WTC11 (cell line): ENCODE results near the gene HFM1. TPM values are rescaled to one million over a fixed set of nuclear protein-coding genes. Genes with fewer than 3 reads are reported as not detected.
"Not testable (repeated sequence)": the region's sequence is repeated elsewhere in the genome, so short reads cannot be mapped to it uniquely, and the experiment has no call there.

Source experiments
- ATAC-seq: fragments of 200-7000 bp; cut with Tn5 transposase; 2 replicates; pipeline ENCODE4 v1.10.0; 2021; ENCODE audit warnings: mild to moderate bottlenecking, moderate library complexity
- CTCF ChIA-PET: fragments of 300-600 bp; sonication (Branson Sonifier 250); formaldehyde crosslinking; loops from one replicate; lab custom pipeline; 2021; ENCODE audit warnings: antibody characterized with exemption; lab: Charles Lee
- POLR2A ChIA-PET: fragments of 350-600 bp; sonication (Branson Sonifier 250); formaldehyde crosslinking; loops from one replicate; lab custom pipeline; 2021; ENCODE audit warnings: antibody characterized with exemption; lab: Charles Lee
- DNase-seq: peaks from one replicate; pipeline ENCODE4 v3.0.0; 2021; ENCODE audit warnings: low spot score
- H3K27ac Mint-ChIP-seq: 2 replicates; pipeline ENCODE4 v1.8.0; 2021; ENCODE audit warnings: mixed read lengths
- H3K27me3 Mint-ChIP-seq: 2 replicates; pipeline ENCODE4 v1.8.0; 2021; ENCODE audit warnings: low read depth, mild to moderate bottlenecking, moderate library complexity, mixed read lengths
- H3K36me3 Mint-ChIP-seq: 2 replicates; pipeline ENCODE4 v1.8.0; 2021; ENCODE audit warnings: mixed read lengths
- H3K4me1 Mint-ChIP-seq: 2 replicates; pipeline ENCODE4 v1.8.0; 2022; ENCODE audit warnings: mixed read lengths
- H3K4me3 Mint-ChIP-seq: 2 replicates; pipeline ENCODE4 v1.8.0; 2021; ENCODE audit warnings: mild to moderate bottlenecking, moderate library complexity, mixed read lengths
- H3K9me3 Mint-ChIP-seq: 2 replicates; pipeline ENCODE4 v1.8.0; 2021; ENCODE audit warnings: mixed read lengths
- AFF4 ChIP-seq: sonication (generic); formaldehyde crosslinking; IDR thresholded peaks from 2 replicates; pipeline ENCODE4 v1.8.1; 2023; ENCODE audit warnings: mild to moderate bottlenecking, missing genetic modification reagents, borderline replicate concordance
- CDX4 ChIP-seq: fragments of 250-450 bp; sonication (Bioruptor Pico); IDR thresholded peaks from 2 replicates; pipeline ENCODE4 v1.9.0; 2021; ENCODE audit warnings: moderate library complexity, mild to moderate bottlenecking, inconsistent platforms, borderline replicate concordance
- ELF4 ChIP-seq: sonication (generic); formaldehyde crosslinking; IDR thresholded peaks from 2 replicates; pipeline ENCODE4 v1.8.1; 2022; ENCODE audit warnings: low read depth, mild to moderate bottlenecking, moderate library complexity, missing genetic modification reagents
- ETV6 ChIP-seq: sonication (generic); formaldehyde crosslinking; IDR thresholded peaks from 2 replicates; pipeline ENCODE4 v1.8.1; 2022; ENCODE audit warnings: mild to moderate bottlenecking, missing genetic modification reagents
- GABPB1 ChIP-seq: sonication (generic); formaldehyde crosslinking; IDR thresholded peaks from 2 replicates; pipeline ENCODE4 v1.8.1; 2023; ENCODE audit warnings: mild to moderate bottlenecking, missing genetic modification reagents
- IRF2 ChIP-seq: sonication (generic); formaldehyde crosslinking; IDR thresholded peaks from 2 replicates; pipeline ENCODE4 v1.8.0; 2022; ENCODE audit warnings: low read depth, missing genetic modification reagents, borderline replicate concordance
- JUN ChIP-seq: sonication (generic); formaldehyde crosslinking; IDR thresholded peaks from 2 replicates; pipeline ENCODE4 v1.8.0; 2023; ENCODE audit warnings: mild to moderate bottlenecking, missing genetic modification reagents
- MLX ChIP-seq: sonication (generic); formaldehyde crosslinking; IDR thresholded peaks from 2 replicates; pipeline ENCODE4 v1.8.1; 2023; ENCODE audit warnings: mild to moderate bottlenecking, missing genetic modification reagents, moderate library complexity
- ZNF219 ChIP-seq: sonication (generic); formaldehyde crosslinking; IDR thresholded peaks from 2 replicates; pipeline ENCODE4 v1.8.0; 2023; ENCODE audit warnings: missing genetic modification reagents, mild to moderate bottlenecking, borderline replicate concordance
- ZNF317 ChIP-seq: sonication (generic); formaldehyde crosslinking; IDR thresholded peaks from 2 replicates; pipeline ENCODE4 v1.8.1; 2023; ENCODE audit warnings: low read depth, mild to moderate bottlenecking, moderate library complexity, missing genetic modification reagents, borderline replicate concordance
- ZSCAN18 ChIP-seq: fragments of 250-450 bp; sonication (Bioruptor Pico); IDR thresholded peaks from 2 replicates; pipeline ENCODE4 v2.1.2; 2022; ENCODE audit warnings: mild to moderate bottlenecking, moderate library complexity
- total RNA-seq: library from RNA; stranded (reverse); gene quantifications from 3 replicates; pipeline ENCODE4 v1.2.3, GENCODE V29; 2021

HFM1 gene
- total RNA-seq, 1 experiment from 2014 or later: 1.7 TPM

GRCh38 chr1:91454136-91454535 lies 49.5 kb upstream of the HFM1 start:
- DNase-seq: no peak
- Mint-ChIP-seq H3K36me3 (no peaks in the 10 kb centered on the region), H3K4me1 (no peaks in the 10 kb centered on the region)
- CTCF ChIA-PET: no interaction called here
- TF ChIP-seq GABPB1 (CRISPR knock-in tag) (no peak), ELF4 (CRISPR knock-in tag) (no peak)
- TF ChIP-seq, all 79 proteins: peak for 0
- H3K27me3 Mint-ChIP-seq: no peaks in the 10 kb centered on the region
- POLR2A ChIA-PET: no interaction called here
- no peak overlapping the region for H3K4me3 Mint-ChIP-seq
- no peaks in the 10 kb centered on the region for H3K9me3 Mint-ChIP-seq
- H3K27ac Mint-ChIP-seq: no peak overlapping the region
- no peak for ATAC-seq

GRCh38 chr1:91450260-91450659 lies 45.6 kb upstream of the HFM1 start:
- Mint-ChIP-seq H3K4me1 (no peaks in the 10 kb centered on the region), H3K36me3 (0 out of 2 replicates have a peak, but pooled peaks cover 3% of the 10 kb centered on the region)
- no peak for ATAC-seq
- no peak for DNase-seq
- ChIA-PET CTCF (no interaction called here), POLR2A (no interaction called here)
- no peak for TF ChIP-seq CDX4 (CRISPR knock-in tag)
- TF ChIP-seq ZNF219 (CRISPR knock-in tag): no peak
- TF ChIP-seq, all 79 proteins: peak for 0
- Mint-ChIP-seq H3K9me3 (peaks cover 10% of the 10 kb centered on the region), H3K27ac (no peak overlapping the region), H3K4me3 (no peak overlapping the region), H3K27me3 (no peaks in the 10 kb centered on the region)

GRCh38 chr1:91447782-91448181 lies 43.1 kb upstream of the HFM1 start:
- CTCF ChIA-PET, H3K27ac Mint-ChIP-seq, POLR2A ChIA-PET, H3K4me3 Mint-ChIP-seq, H3K36me3 Mint-ChIP-seq, H3K27me3 Mint-ChIP-seq, ATAC-seq, DNase-seq, H3K4me1 Mint-ChIP-seq: not testable (repeated sequence)
- peaks cover 17% of the 10 kb centered on the region for H3K9me3 Mint-ChIP-seq

- H3K36me3 Mint-ChIP-seq, CTCF ChIA-PET, POLR2A ChIA-PET, H3K27me3 Mint-ChIP-seq, H3K4me1 Mint-ChIP-seq, DNase-seq, H3K27ac Mint-ChIP-seq, ATAC-seq, H3K4me3 Mint-ChIP-seq: not testable (repeated sequence)
- H3K9me3 Mint-ChIP-seq: peaks cover 18% of the 10 kb centered on the region
Measured at GRCh38 chr1:91441980-91442379, 37.3 kb upstream of the HFM1 start.

GRCh38 chr1:91440847-91441246 lies 36.2 kb upstream of the HFM1 start:
- peaks cover 5% of the 10 kb centered on the region; the same call in 1 of the 2 replicates for H3K36me3 Mint-ChIP-seq

More at GRCh38 chr1:91440847-91441246, 36.2 kb upstream of the HFM1 start:
- Mint-ChIP-seq H3K27me3 (no peaks in the 10 kb centered on the region), H3K4me1 (no peaks in the 10 kb centered on the region)
- CTCF ChIA-PET: no interaction called here
- TF ChIP-seq JUN (CRISPR knock-in tag): no peak
- no peak for TF ChIP-seq ZSCAN18 (CRISPR knock-in tag)
- no peak for TF ChIP-seq ZNF317 (CRISPR knock-in tag)
- no peak for TF ChIP-seq ETV6
- no peak for TF ChIP-seq MLX (CRISPR knock-in tag)
- no peak for TF ChIP-seq AFF4 (CRISPR knock-in tag)
- TF ChIP-seq IRF2 (CRISPR knock-in tag): no peak
- TF ChIP-seq, all 79 proteins: peak for 0
- POLR2A ChIA-PET: no interaction called here
- H3K9me3 Mint-ChIP-seq: peaks cover 18% of the 10 kb centered on the region
- no peak for DNase-seq
- no peak overlapping the region for H3K27ac Mint-ChIP-seq
- no peak overlapping the region for H3K4me3 Mint-ChIP-seq
- ATAC-seq: no peak
